HPDE6-E6E7 (cell line): ENCODE data around the gene CFDP1.
"Not testable (repeated sequence)": the region's sequence is repeated elsewhere in the genome, so short reads cannot be mapped to it uniquely, and the experiment has no call there.

Source experiments
- DNase-seq: peaks from one replicate; pipeline ENCODE4 v3.0.0; 2011; ENCODE audit warnings: missing footprints; ENCODE audit errors: extremely low spot score

The CFDP1 gene

DNA sequence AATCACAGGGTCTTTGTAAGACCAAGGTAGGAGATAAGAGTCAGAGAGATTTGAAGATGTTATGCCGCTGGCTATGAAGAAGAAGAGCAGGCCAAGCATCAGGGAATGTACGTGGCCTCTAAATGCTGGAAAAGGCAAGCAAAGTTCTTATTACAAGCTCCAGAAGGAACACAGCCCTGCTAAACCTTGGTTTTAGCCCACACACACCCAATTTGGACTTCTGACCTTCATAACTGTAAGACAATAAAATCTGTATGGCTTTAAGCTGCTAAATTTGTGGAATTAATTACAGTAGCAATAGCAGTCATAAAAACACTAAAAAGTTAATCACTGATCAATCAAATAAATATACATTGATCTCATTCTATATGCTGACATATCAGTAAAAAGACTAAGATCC lies 25.1 kb upstream of the CFDP1 start:
- DNase-seq, result no peak

- DNase-seq, result no peak
These were observed 24.7 kb upstream of the CFDP1 start for GRCh38 chr16:75458029-75458428.

GRCh38 chr16:75457485-75458021 lies 24.2 kb upstream of the CFDP1 start:
- no peak for DNase-seq

DNA sequence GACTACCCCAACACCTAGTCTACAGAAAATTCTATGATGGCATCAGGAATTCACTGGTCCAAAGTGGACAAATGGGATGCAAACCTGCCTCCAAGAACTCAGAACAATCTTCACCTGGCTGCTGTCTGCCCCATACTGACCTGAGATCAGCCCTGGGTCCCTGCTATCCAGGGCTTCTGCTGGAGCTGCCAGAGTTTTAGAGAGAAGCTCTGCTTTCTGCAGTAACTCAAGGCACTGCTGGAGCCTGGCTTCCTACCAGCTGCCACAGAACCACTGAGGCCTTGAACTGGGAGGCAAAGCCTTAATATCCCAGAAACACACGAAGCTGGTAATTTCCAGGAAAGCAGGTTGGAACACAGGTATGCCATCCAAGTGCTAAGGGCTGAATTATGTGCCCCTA lies 23.7 kb upstream of the CFDP1 start:
- no peak for DNase-seq

DNA sequence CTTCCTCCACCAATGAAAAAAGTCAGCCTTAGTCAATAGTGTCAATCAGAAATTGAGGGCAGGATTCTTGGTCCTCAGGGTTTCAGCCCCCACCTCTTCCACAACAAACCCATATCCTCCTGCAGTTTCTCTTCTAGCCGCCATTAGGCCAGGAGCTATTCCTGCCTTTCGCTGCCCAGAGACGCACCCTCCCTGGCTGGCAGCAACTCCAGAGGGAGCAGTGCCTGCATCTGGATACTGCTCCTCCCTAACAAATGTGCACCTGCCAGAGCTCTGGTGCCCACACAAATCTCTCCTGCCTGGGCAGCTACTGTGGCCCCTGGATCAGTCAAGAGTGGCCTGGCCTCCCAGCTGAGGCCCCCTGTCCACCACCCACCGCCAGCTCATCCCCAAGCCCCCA lies 23.2 kb upstream of the CFDP1 start:
- DNase-seq, result not testable (repeated sequence)

DNA sequence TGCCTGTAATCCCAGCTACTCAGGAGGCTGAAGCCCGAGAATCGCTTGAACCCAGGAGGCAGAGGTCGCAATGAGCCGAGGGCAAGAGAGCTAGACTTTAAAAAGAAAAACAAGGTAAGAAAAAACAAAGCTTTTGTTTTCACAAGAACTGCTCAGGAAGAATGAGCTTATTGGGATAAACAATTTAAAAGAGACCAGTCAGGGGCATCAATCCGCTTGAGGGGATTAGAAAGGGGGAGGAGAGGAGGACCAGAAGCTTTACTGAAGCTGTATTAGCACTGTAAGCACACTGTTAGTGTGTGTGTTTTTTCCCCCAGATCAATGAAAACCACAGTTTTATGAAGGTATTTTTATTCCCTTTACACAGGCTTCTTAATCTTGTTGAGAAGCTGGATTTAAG lies 22.4 kb upstream of the CFDP1 start:
- DNase-seq, result no peak

DNA sequence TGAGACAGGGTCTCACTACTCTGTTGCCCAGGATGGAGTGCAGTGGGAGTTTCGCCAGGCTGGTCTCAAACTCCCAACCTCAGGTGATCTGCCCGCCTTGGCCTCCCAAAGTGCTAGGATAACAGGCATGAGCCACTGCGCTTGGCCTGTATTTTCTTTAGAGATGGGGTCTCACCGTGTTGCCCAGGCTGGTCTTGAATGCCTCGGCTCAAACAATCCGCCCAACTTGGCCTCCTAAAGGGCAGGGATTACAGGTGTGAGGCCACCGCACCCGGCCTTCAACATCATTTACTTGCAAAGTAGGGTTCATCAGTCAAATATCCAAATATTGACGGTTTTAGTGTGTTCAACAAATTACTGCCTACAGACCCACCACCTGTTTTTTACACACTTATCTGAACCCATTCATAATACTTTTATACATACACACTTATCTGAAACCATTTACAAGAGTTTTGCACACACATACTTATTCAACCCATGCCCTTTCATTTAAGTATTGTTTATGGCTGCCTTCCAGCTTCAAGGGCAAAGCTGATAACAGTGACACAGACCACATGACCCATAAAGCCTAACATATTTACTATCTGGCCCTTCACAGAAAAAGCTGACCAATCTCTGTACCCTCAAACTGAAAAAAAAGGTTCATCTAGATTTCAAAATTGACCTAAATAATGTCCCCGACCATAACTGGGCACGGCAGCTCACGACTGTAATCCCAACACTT lies 19.3 kb upstream of the CFDP1 start:
- DNase-seq, result no peak

DNA sequence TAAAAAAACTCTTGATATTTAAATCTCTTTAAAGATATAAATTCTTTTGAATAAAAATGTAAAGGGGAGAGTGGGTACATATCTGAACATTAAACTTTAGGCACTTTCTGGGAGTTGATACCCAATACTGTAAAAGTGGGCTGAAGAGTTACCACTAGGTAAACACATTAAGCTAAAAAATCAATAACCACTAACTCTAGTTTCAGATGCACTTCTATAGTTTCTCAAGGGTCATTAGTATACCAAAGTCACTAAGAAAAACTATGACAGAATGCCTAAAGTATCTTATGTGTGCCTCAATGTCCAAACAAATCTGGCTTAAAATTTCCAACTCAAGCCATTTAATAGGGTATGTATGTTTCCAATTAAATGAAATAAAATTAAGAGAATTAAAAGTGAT lies 13.1 kb upstream of the CFDP1 start:
- DNase-seq, result no peak

DNA sequence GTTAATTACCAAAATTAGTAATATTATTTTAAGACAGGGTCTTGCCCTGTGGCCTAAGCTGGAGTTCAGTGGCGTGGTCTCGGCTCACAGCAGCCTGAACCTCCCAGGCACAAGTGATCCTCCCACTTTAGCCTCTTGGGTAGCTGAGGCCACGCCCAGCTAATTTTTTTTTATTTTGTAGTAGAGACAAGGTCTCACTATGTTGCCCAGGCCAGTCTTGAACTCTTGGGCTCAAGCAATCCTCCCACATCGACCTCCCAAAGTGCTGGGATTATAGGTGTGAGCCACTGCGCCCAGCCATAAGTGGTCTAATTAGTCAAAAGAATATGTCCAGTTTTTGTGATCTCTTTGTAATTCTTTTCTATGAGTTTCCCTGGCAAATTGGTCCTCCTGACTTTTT lies 12.0 kb upstream of the CFDP1 start:
- DNase-seq, result no peak

DNA sequence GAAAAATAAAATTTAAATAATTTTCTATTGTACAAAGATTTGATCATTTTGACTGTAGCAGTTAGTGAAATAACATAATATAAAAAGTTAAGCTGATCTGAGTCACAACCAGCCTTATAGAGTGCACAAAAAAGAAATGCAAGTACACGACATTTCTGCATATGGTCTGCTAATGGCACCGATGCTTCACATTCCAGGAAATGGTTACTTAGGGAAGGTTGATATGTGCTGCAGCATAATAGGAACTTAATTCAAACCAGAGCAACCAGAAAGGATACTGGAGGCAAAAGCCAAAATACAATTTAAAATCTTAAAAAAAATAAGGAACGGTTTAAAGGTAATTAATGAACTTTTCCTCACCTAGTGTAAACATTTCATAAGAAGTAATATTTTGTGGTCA lies 10.0 kb upstream of the CFDP1 start:
- DNase-seq, result no peak

DNA sequence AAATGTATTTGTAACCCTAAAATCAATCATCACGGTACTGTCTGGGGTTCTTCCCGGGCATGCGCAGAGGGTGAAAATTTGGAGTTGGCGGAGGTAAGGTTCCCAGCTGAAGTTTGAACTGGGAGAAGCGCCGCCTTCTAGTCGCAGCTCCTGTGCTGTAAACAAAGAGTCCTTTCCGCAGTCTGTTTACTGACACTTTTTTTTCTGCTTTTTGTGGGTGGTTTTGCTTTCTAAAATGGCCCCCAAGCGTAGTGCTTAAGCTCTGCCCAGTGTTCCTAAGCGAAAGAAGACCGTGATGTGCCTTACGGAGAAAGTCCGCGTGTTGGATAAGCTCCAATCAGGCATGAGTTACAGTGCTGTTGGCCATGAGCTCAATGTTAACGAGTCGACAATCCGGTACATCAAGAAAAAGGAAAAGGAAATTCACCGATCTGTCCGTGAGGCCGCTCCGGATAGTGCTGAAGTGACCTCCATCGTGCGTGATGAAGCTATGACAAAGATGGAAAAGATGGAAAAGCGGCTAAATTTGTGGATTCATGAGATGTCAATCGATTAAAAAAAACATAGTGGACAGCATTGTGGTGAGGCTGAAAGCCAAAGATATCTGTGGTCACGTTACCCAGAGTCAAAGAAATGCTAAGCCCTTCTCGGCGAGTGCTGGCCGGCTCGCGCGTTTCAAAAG lies 570 bp upstream of the CFDP1 start:
- DNase-seq, result peak; percentile 86

DNA sequence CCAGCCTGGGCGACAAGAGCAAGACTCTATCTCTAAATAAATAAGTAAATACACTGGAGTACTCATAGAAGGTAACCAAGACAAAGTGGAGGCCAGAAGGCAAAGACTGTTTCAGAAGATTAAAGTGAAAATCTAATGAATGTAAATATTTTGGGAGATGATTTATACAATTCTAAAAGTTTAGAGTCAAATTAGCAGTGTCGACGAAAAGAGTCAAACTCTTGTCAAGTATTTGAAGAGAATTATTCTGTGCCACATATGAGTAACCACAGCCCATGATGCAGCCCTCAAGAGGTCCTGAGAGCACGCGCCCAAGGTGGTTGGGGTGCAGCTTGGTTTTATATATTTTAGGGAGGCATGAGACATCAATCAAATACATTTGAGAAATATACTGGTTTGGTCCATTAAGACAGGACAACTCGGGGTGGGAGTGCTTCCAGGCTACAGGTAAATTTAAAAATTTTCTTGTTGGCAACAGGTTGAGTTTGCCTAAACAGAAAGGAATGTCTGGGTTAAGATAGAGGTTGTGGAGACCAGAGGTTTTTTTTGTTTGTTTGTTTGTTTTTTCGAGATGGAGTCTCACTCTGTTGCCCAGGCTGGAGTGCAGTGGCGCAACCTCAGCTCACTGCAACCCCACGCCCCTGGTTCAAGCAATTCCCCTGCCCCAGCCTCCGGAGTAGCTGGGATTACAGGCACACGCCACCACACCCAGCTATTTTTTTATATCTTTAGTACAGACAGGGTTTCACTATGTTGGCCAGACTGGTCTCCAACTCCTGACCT lies 3.5 kb downstream of the CFDP1 start:
- DNase-seq, result no peak

GRCh38 chr16:75426524-75426923 lies 6.8 kb downstream of the CFDP1 start:
- not testable (repeated sequence) for DNase-seq

GRCh38 chr16:75424105-75424762 lies 9.1 kb downstream of the CFDP1 start:
- not testable (repeated sequence) for DNase-seq

- DNase-seq, result no peak
These were observed 9.6 kb downstream of the CFDP1 start for GRCh38 chr16:75423723-75424104.

DNA sequence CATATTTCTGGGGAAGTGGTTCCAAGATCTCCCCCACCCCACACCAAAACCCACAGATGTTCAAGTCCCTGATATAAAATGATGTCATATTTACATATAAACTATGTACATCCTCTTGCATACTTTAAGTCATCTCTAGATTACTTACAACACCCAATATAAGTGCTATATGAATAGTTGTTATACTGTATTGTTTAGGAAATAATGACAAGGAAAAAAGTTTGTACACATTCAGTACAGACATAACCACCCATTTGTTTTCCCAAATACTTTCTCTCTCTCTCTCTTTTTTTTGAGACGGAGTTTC lies 11.5 kb downstream of the CFDP1 start:
- no peak for DNase-seq

DNA sequence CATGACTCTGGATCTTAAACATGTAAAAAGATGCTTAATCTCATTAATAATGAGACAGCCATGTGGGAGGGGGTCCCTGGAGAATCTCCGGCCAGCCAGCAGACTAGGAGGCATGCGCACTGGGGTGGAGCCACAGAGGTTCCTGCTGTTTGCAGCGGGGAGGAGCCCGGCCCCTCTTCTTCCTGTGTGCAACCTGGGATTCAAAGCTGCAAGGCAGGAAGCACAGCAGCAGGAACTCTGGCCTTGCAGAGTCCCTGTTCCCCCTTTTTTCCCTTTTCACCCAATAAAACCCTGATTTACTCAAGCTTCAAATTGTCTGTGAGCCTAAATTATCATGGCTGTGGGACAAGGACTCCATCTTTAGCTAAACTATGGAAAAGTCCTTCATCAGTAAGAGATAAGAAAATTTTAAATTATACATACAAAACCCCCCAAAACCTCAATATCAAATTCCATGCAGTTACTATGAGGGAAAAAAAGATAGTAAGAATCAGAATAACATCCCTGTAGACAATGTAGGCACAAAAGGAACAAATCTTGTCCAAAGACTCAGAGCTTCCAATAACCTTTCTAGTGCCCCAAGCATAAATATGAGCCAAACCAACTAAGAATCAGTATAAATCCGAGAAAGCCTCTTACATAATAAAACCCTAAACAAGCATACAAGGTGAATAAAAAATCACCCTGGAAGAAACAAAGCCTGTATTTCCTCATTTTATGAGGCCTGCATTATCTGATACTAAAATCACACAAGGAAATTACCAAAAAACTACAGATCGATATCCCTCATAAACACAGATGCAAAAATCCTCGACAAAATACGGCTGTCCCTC lies 12.1 kb downstream of the CFDP1 start:
- DNase-seq, result peak; percentile 20

GRCh38 chr16:75416904-75417565 lies 16.3 kb downstream of the CFDP1 start:
- no peak for DNase-seq

DNA sequence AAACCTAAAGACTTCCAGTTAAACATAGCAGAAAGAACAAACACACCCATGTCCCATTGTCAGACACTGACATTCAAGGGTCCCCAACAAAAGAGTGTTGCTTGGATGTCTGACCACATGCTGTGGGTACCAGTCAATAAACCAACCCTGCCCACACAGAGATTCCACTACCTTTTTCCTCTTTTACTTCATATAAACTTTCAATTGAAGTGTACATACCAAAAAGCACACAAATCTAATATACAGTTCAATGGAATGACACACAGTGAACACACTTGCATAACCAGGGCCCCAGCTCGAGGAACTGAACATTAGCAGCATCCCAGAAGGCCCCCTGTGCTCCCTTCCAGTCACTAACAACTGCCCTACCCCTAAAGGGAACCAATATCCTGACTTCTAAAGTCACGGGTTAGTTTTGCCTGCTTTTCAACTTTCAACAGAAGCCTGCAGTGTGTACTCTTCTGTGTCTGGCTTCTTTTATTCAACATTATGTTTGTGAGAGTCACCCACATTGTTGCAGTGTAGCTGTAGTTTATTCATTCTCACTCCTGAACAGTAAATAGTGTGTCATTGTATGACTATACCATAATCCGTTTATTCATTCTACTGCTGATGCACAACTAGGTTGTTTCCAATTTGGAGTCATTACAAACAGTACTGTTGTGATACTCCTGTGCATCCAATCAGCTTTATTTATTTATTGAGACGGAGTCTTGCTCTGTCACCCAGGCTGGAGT lies 18.0 kb downstream of the CFDP1 start:
- no peak for DNase-seq

DNA sequence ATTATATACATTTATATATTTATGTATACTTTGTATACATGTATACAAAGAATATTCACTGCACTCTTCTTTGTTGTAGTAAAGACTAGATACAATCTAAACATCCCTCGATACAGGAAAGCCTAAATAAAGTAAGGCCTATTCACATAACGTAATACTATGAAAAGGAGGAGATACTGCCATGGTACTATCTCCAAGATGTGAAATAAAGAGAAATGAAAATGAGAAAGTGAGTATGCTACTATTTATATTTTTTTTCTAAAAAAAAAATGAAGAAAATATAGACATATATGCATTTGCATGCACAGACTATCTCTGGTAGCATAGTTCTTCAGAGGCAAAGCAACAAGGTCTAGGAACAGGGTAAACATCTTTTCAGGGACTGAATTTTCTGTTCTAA lies 19.4 kb downstream of the CFDP1 start:
- DNase-seq, result no peak
